HEK293T (cell line): ENCODE results near the gene RERG.

ENCODE experiments used
- FOXK2 ChIP-seq: fragments of 450-650 bp; IDR thresholded peaks from 2 replicates; pipeline ENCODE4 v1.6.1; 2016; ENCODE audit warnings: mild to moderate bottlenecking
- FOXM1 ChIP-seq: fragments of 450-650 bp; IDR thresholded peaks from 2 replicates; pipeline ENCODE4 v1.6.1; 2017; ENCODE audit warnings: mild to moderate bottlenecking, borderline replicate concordance
- HDGF ChIP-seq: fragments of 450-650 bp; IDR thresholded peaks from 2 replicates; pipeline ENCODE4 v1.6.1; 2017; ENCODE audit warnings: antibody characterized with exemption, borderline replicate concordance
- LEF1 ChIP-seq: fragments of 450-650 bp; IDR thresholded peaks from 2 replicates; pipeline ENCODE4 v1.6.1; 2017; ENCODE audit warnings: mild to moderate bottlenecking, borderline replicate concordance
- SUZ12 ChIP-seq: fragments of 450-650 bp; IDR thresholded peaks from 2 replicates; pipeline ENCODE4 v1.6.1; 2016; ENCODE audit warnings: mild to moderate bottlenecking

GRCh38 chr12:15240898-15241297, 19.7 kb upstream of the RERG start:
- TF ChIP-seq HDGF (no peak), FOXM1 (no peak), FOXK2 (no peak), SUZ12 (no peak), LEF1 (no peak)
